H1 (cell line): ENCODE data around the gene CEP44. TPM values are rescaled to one million over a fixed set of nuclear protein-coding genes. Genes with fewer than 3 reads are reported as not detected.

Source experiments
- CTCF ChIA-PET: fragments of 300-600 bp; sonication (Branson Sonifier 250); formaldehyde crosslinking; loops from one replicate; lab custom pipeline; 2021; ENCODE audit not compliant: partially characterized antibody; lab: Charles Lee
- POLR2A ChIA-PET: fragments of 300-600 bp; sonication (Branson Sonifier 250); formaldehyde crosslinking; loops from one replicate; lab custom pipeline; 2021; ENCODE audit warnings: inconsistent platforms; ENCODE audit not compliant: partially characterized antibody; lab: Charles Lee
- DNase-seq, 2 experiments: peaks; one replicate each; pipeline versions ENCODE4 v3.0.0 to v3.0.0-alpha.2; 2010 to 2022; ENCODE audit warnings: low spot score in 2 of 2, low read depth in 1 of 2, mixed read lengths in 1 of 2
- FAIRE-seq: peaks from 2 replicates; lab custom pipeline; 2011; peaks lifted over from hg19 to GRCh38; lab: Jason Lieb, UNC
- H2AFZ ChIP-seq: 2 replicates; pipeline ENCODE4 v1.8.1; 2012; ENCODE audit warnings: low read length, inconsistent platforms
- H2AK5ac ChIP-seq: 2 replicates; pipeline ENCODE4 v1.6.1; 2013; ENCODE audit warnings: low read depth, low read length
- H2BK120ac ChIP-seq: replicated peaks from 2 replicates; pipeline ENCODE3; 2013; ENCODE audit warnings: low read depth, low read length, inconsistent platforms
- H2BK12ac ChIP-seq: 2 replicates; pipeline ENCODE4 v1.6.1; 2013; ENCODE audit warnings: low read depth, low read length
- H2BK15ac ChIP-seq: 2 replicates; pipeline ENCODE4 v1.6.1; 2013; ENCODE audit warnings: low read length
- H2BK20ac ChIP-seq: 2 replicates; pipeline ENCODE4 v1.6.1; 2013; ENCODE audit warnings: low read length
- H2BK5ac ChIP-seq: 2 replicates; pipeline ENCODE4 v1.6.1; 2013; ENCODE audit warnings: low read depth, low read length
- H3K14ac ChIP-seq: 2 replicates; pipeline ENCODE4 v1.6.1; 2013; ENCODE audit warnings: inconsistent platforms; ENCODE audit not compliant: insufficient read length
- H3K18ac ChIP-seq: 2 replicates; pipeline ENCODE4 v1.6.1; 2013; ENCODE audit warnings: low read length; ENCODE audit errors: extremely low read depth
- H3K23ac ChIP-seq: 2 replicates; pipeline ENCODE4 v1.6.1; 2013; ENCODE audit warnings: inconsistent platforms; ENCODE audit not compliant: insufficient read length
- H3K23me2 ChIP-seq: 2 replicates; pipeline ENCODE4 v1.6.1; 2013; ENCODE audit warnings: low read depth, low read length
- H3K27ac ChIP-seq: 2 replicates; pipeline ENCODE4 v1.6.1; 2011; ENCODE audit warnings: low read depth, low read length, inconsistent platforms
- H3K27me3 ChIP-seq, 4 experiments: replicated peaks in 1 of 4; 1 replicate in 1 of 4; 2 replicates in 3 of 4; pipeline versions ENCODE4 v1.6.1 to v1.8.1; 2011 to 2013; ENCODE audit warnings: low read length in 3 of 4, mild to moderate bottlenecking in 3 of 4, inconsistent platforms in 2 of 4, mixed read lengths in 2 of 4, moderate library complexity in 1 of 4; ENCODE audit not compliant: control insufficient read depth in 3 of 4, insufficient read depth in 3 of 4; ENCODE audit errors: extremely low read depth in 1 of 4
- H3K36me3 ChIP-seq, 4 experiments: 2 replicates each; pipeline versions ENCODE4 v1.6.1 to v1.8.1; 2011 to 2013; ENCODE audit warnings: mild to moderate bottlenecking in 4 of 4, low read length in 3 of 4, moderate library complexity in 2 of 4, control low read depth in 1 of 4, inconsistent platforms in 1 of 4; ENCODE audit not compliant: insufficient read depth in 4 of 4, control insufficient read depth in 2 of 4
- H3K4ac ChIP-seq: replicated peaks from 2 replicates; pipeline ENCODE3; 2013; ENCODE audit warnings: low read length, low read depth, mixed read lengths, inconsistent platforms; ENCODE audit not compliant: insufficient read length
- H3K4me1 ChIP-seq, 4 experiments: replicated peaks in 1 of 4; 1 replicate in 1 of 4; 2 replicates in 3 of 4; pipeline versions ENCODE4 v1.6.1 to v1.8.1; 2011 to 2013; ENCODE audit warnings: low read length in 3 of 4, inconsistent platforms in 2 of 4, mixed read lengths in 1 of 4; ENCODE audit not compliant: insufficient read depth in 4 of 4, control insufficient read depth in 3 of 4
- H3K4me2 ChIP-seq, 2 experiments: 2 replicates each; pipeline versions ENCODE4 v1.6.1 to v1.8.1; 2011 to 2013; ENCODE audit warnings: low read depth in 2 of 2, low read length in 2 of 2, control low read depth in 1 of 2, inconsistent platforms in 1 of 2, mild to moderate bottlenecking in 1 of 2; ENCODE audit not compliant: insufficient read depth in 1 of 2
- H3K4me3 ChIP-seq, 4 experiments: fragments of 200-600, 300-600 bp in 1 of 4; sonication (generic), shearing (Covaris generic), sonication (Bioruptor Twin) in 1 of 4; 2 replicates each; pipeline versions ENCODE4 v1.5.1 to v1.8.1; 2011 to 2016; ENCODE audit warnings: low read length in 4 of 4, low read depth in 3 of 4, control low read depth in 2 of 4, inconsistent platforms in 2 of 4, mild to moderate bottlenecking in 2 of 4, mixed read lengths in 1 of 4, moderate library complexity in 1 of 4; ENCODE audit not compliant: insufficient read depth in 2 of 4; ENCODE audit errors: extremely low read depth in 1 of 4
- H3K56ac ChIP-seq: replicated peaks from 2 replicates; pipeline ENCODE3; 2013; ENCODE audit warnings: low read depth, mild to moderate bottlenecking, mixed read lengths, low read length, inconsistent platforms; ENCODE audit not compliant: insufficient read length
- H3K79me1 ChIP-seq: 2 replicates; pipeline ENCODE4 v1.6.1; 2013; ENCODE audit warnings: low read depth, low read length, control low read depth
- H3K79me2 ChIP-seq, 2 experiments: 2 replicates each; pipeline versions ENCODE4 v1.6.1 to v1.8.1; 2012 to 2013; ENCODE audit warnings: low read length in 2 of 2, mild to moderate bottlenecking in 2 of 2, inconsistent platforms in 1 of 2; ENCODE audit not compliant: insufficient read depth in 2 of 2, control insufficient read depth in 1 of 2
- H3K9ac ChIP-seq, 4 experiments: replicated peaks in 1 of 4; 1 replicate in 1 of 4; 2 replicates in 3 of 4; pipeline versions ENCODE4 v1.6.1 to v1.8.1; 2011 to 2013; ENCODE audit warnings: low read depth in 3 of 4, low read length in 3 of 4, control low read depth in 2 of 4, mild to moderate bottlenecking in 2 of 4, moderate library complexity in 2 of 4, inconsistent platforms in 1 of 4; ENCODE audit errors: extremely low read depth in 1 of 4
- H3K9me3 ChIP-seq, 2 experiments: 2 replicates each; pipeline versions ENCODE4 v1.6.1 to v1.8.1; 2012 to 2013; ENCODE audit warnings: mild to moderate bottlenecking in 2 of 2, moderate library complexity in 2 of 2, control low read depth in 1 of 2, inconsistent platforms in 1 of 2, low read depth in 1 of 2, low read length in 1 of 2, mixed read lengths in 1 of 2; ENCODE audit not compliant: insufficient read depth in 2 of 2
- H4K20me1 ChIP-seq, 2 experiments: replicated peaks in 1 of 2; 2 replicates each; pipeline versions ENCODE3 to v1.8.1; 2011 to 2013; ENCODE audit warnings: inconsistent platforms in 2 of 2, low read length in 2 of 2, mild to moderate bottlenecking in 1 of 2; ENCODE audit not compliant: insufficient read depth in 2 of 2, control insufficient read depth in 1 of 2
- H4K5ac ChIP-seq: 2 replicates; pipeline ENCODE4 v1.6.1; 2013; ENCODE audit warnings: low read length, low read depth, mixed read lengths, inconsistent platforms; ENCODE audit not compliant: insufficient read length
- H4K8ac ChIP-seq: 2 replicates; pipeline ENCODE4 v1.8.0; 2013; ENCODE audit warnings: mild to moderate bottlenecking, moderate library complexity, low read length, inconsistent platforms; ENCODE audit not compliant: insufficient read depth; ENCODE audit errors: extremely low read depth
- H4K91ac ChIP-seq: replicated peaks from 2 replicates; pipeline ENCODE3; 2013; ENCODE audit warnings: low read length, mixed read lengths, inconsistent platforms; ENCODE audit not compliant: insufficient read length
- KDM4A ChIP-seq: IDR thresholded peaks from one replicate; pipeline ENCODE4 v1.7.1; 2012; ENCODE audit warnings: low read depth, mild to moderate bottlenecking, moderate library complexity, low read length, inconsistent platforms; ENCODE audit not compliant: severe bottlenecking
- RAD21 ChIP-seq, 2 experiments: IDR thresholded peaks in 1 of 2; conservative IDR thresholded peaks in 1 of 2; 2 replicates each; pipeline ENCODE4 v1.6.1; 2011; ENCODE audit warnings: low read depth in 2 of 2, low read length in 2 of 2, improper control_type of control experiment in 1 of 2, inconsistent platforms in 1 of 2, mild to moderate bottlenecking in 1 of 2, moderate library complexity in 1 of 2
- RXRA ChIP-seq: IDR thresholded peaks from 2 replicates; pipeline ENCODE4 v1.6.1; 2011; ENCODE audit warnings: low read depth, mild to moderate bottlenecking, low read length, moderate library complexity; ENCODE audit not compliant: insufficient read depth
- SIN3A ChIP-seq, 2 experiments: IDR thresholded peaks in 1 of 2; conservative IDR thresholded peaks in 1 of 2; 2 replicates each; pipeline ENCODE4 v1.6.1; 2011 to 2012; ENCODE audit warnings: low read length in 2 of 2, improper control_type of control experiment in 1 of 2, low read depth in 1 of 2, mild to moderate bottlenecking in 1 of 2
- WGBS, 2 experiments: shearing (Covaris generic) in 1 of 2; methylation state at CpG; one replicate each; pipeline versions ENCODE4 v1.1.6 to v1.1.7; 2013 to 2015; ENCODE audit warnings: low lambda C conversion rate in 2 of 2, mixed read lengths in 2 of 2, inconsistent platforms in 1 of 2, low coverage in 1 of 2, missing lambda C conversion rate in 1 of 2; ENCODE audit not compliant: insufficient replicate concordance in 2 of 2, insufficient coverage in 1 of 2, insufficient read length in 1 of 2; ENCODE audit errors: extremely low coverage in 1 of 2, missing lambda C conversion rate in 1 of 2; 5-methylcytosine and 5-hydroxymethylcytosine counted together
- polyA plus RNA-seq, 7 experiments: library from polyadenylated mRNA; depleted of rRNA in 3 of 7; stranded (reverse) in 5 of 7; unstranded in 2 of 7; fragments of >200 nt in 5 of 7; fragments of 200-250 nt in 2 of 7; gene quantifications; 1 replicate in 5 of 7; 2 replicates in 1 of 7; 4 replicates in 1 of 7; pipeline versions ENCODE4 v1.2.1 to v1.2.3, GENCODE V29; 2011 to 2013; ENCODE audit warnings: missing spikeins in 2 of 7, mixed read lengths in 2 of 7
- total RNA-seq: library from RNA; stranded (reverse); fragmentation: NEBNext Ultra II Directional; extraction: Animal tissue kit (Norgen Biotek cat#: 25700); gene quantifications from 2 replicates; pipeline ENCODE4 v1.2.1, GENCODE V29; 2021

The CEP44 gene
- total and polyA plus RNA-seq, 2 of the 8 experiments (the other 6 are each of a cell fraction or from before 2014, with no cell fraction given), result 3.4 to 17.1 TPM

GRCh38 chr4:174275101-174275500, 8.6 kb upstream of the CEP44 start:
- Histone ChIP-seq H4K91ac (no peak overlapping the region), H3K79me2 (no peaks in the 10 kb centered on the region; a peak in 1 of 4 replicates)
- POLR2A ChIA-PET, result no interaction called here

More at GRCh38 chr4:174275101-174275500, 8.6 kb upstream of the CEP44 start:
- no peak overlapping the region for H2BK12ac ChIP-seq
- no peak overlapping the region for H2AK5ac ChIP-seq
- CTCF ChIA-PET, result no interaction called here
- no peak overlapping the region for H3K27ac ChIP-seq
- no peak overlapping the region for H2BK5ac ChIP-seq
- no peak overlapping the region for H4K8ac ChIP-seq
- no peak overlapping the region for H3K56ac ChIP-seq
- H3K4ac ChIP-seq, result no peak overlapping the region
- no peak overlapping the region for H3K9ac ChIP-seq
- H3K14ac ChIP-seq, result no peak overlapping the region
- WGBS, 2 experiments, result 89% methylated on average over 3 of the region's 3 CpGs; no CpG with 5 or more reads in 1 of the 2 experiments
- no peak for DNase-seq
- H3K23me2 ChIP-seq, result no peaks in the 10 kb centered on the region
- no peak overlapping the region for H3K4me3 ChIP-seq
- no peak overlapping the region for H2BK20ac ChIP-seq
- H2BK120ac ChIP-seq, result no peak overlapping the region
- no peak for TF ChIP-seq RXRA
- no peak for TF ChIP-seq KDM4A
- no peak for TF ChIP-seq SIN3A (conservative IDR thresholded peaks at IDR 0.05 in 1 of 2, IDR thresholded peaks at IDR 0.05 in 1 of 2; ENCODE audit: low read depth in 1 of 2, low read length in 2 of 2)
- TF ChIP-seq RAD21 (IDR thresholded peaks at IDR 0.05 in 1 of 2, conservative IDR thresholded peaks at IDR 0.05 in 1 of 2; ENCODE audit: low read depth in 2 of 2, low read length in 2 of 2), result no peak
- FAIRE-seq, result no peak
- H3K23ac ChIP-seq, result no peak overlapping the region
- no peak overlapping the region for H2AFZ ChIP-seq
- no peaks in the 10 kb centered on the region for H3K9me3 ChIP-seq
- H4K20me1 ChIP-seq, result no peaks in the 10 kb centered on the region
- no peak overlapping the region for H2BK15ac ChIP-seq
- H3K4me2 ChIP-seq, result no peak overlapping the region
- H4K5ac ChIP-seq, result no peak overlapping the region
- no peaks in the 10 kb centered on the region for H3K4me1 ChIP-seq
- no peaks in the 10 kb centered on the region for H3K36me3 ChIP-seq
- no peaks in the 10 kb centered on the region for H3K79me1 ChIP-seq
- no peaks in the 10 kb centered on the region for H3K27me3 ChIP-seq
- no peak overlapping the region for H3K18ac ChIP-seq
